HG02973 (cell line): ENCODE data around the gene C6orf118.

Experiments used
- ATAC-seq: cut with Tn5 transposase; IDR thresholded peaks from one replicate; pipeline ENCODE4 v1.9.1; 2021; ENCODE audit warnings: moderate library complexity; ENCODE audit not compliant: unreplicated experiment

Gene C6orf118

DNA sequence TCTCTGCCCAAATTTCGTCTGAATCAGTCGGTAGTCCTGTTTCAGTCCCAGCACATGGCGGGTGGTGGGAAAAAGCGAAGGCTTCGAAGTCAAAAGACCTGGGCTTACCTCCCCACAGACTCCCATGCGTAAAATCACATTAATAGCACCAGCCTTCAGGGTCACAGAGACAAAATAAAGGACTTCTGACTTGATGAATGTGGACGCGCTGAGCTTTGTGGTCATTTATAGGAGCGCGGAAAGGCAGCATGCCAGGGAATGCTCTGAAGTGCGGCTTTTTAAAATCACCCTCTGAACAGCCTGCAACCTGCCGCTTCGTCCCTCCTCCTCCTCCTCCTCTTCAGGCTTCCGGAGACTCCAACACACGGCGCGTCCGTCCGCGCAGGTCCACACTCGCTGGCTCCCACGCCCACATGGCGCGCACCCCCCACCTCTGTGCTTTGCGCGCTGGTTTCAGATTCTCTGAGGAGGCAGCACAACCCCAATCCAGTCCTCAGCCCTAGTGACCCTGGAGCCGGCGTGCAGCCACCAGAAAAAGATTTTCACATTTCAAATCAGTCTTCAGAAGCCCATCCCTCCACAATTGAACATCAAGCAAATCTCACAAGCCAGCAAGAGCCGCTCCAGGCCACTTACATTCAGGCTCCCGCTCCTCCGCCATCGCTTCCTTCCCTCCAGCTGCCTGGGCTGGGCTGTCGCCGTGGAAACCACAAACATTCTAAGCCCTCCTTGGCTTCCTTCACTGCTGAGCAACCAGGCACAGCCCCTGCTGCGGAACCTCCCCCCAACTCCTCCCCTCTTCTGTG, at the start of gene C6orf118:
TSS of gene C6orf118 (minus strand) at position 680 of the 806 bp plus-strand sequence. CDS start at position 661, 19 bp downstream.
- no peak for ATAC-seq

DNA sequence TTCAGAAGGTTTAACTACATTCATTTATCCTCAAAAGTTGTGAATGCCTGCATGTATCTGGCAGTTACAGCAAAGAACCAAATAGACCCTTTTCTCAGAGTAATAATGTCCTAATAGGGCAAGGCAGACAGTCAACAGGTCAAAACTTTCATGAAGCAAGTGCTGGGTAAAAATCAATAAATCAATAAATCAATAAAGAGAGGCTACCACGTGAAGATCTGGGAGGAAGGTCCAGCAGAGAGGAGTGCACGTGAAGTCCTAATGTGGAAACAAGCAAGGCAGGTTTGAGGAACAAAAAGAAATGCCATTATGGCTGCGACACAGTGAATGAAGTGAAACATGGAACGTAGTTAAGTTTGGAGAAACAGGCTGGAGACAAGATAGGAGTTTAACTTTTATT, 36.3 kb upstream of the C6orf118 start:
- ATAC-seq = no peak

DNA sequence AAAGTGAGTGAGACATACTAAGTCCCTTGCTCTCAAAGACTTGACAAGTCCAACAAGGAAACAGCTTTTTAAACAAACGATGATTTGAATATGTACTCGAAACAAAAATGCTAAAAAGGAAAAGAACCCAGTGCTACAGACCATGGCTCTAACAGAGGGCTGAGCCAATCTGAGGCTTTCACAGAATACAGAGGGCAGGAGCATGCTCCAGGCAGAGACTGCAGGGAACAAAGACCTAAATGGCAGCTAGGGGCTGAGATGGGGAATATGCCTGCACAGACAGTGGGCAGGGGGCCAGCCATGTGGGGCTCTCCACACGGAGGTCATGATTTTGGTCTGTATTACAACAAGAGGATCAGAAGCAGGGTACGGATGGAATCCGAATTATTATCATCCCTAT, 31.1 kb upstream of the C6orf118 start:
- ATAC-seq = no peak

DNA sequence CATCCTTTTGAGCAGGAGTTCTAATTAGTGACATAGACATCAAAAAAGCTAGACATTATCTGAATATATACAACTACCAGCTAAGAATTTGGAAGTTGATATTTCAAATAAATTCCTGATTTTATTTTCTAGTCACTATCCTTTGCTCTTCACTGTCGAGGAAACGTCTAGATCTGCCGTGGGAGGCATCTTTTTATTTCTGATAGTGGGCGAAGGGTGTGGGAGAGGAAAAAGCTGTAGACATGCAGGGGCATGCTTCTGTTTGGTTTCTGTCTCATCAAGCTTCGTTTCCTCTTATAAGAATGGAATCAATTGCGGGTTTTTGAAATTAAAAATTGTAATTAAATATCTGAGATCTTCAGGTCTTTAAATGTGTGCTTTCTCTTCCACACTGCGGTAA, 16.2 kb upstream of the C6orf118 start:
- no peak for ATAC-seq

DNA sequence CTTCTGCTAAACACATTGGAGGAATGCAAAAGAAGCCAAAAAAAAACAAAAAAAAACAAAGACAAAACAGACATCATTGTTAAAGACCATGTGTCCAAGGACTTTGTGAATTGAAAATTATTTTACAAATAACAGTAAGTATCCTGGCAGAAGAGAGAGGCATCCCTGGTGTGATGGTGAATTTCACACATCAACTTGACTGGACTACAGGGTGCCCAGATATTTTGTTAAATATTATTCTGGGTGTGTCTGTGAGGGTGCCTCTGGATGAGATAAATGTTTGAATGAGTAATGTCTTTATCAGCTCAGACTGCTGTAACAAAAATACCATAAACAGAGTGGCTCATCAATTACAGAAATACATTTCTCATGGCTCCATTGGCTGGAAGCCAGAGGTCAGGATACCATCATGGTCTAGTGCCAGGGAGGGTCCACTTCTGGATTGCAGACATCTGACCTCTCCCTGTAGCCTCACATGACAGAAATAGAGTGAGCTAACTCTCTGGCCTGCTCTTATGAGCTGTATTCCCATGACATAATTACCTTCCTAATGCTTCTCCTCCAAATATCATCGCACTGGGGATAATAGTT, 12.2 kb upstream of the C6orf118 start:
- no peak for ATAC-seq

DNA sequence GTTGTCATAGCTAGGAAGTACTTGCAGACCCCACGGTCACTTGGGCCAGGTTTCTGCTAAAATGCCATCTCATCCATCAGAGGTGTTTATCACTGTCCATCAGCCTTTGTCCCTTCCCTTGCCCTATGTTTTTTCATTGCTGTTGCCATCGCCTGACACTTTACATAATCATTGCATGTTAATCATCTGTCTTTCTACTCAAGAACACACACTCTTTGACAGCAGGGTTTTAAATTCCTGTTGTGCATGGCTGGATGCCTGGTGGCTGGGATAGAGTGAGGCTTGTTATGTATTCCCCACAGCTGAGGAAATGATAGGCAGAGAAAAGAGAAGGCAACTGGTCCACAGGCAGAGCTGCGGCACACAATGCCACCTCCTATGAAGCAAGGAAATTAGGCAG, 11.7 kb upstream of the C6orf118 start:
- no peak for ATAC-seq

DNA sequence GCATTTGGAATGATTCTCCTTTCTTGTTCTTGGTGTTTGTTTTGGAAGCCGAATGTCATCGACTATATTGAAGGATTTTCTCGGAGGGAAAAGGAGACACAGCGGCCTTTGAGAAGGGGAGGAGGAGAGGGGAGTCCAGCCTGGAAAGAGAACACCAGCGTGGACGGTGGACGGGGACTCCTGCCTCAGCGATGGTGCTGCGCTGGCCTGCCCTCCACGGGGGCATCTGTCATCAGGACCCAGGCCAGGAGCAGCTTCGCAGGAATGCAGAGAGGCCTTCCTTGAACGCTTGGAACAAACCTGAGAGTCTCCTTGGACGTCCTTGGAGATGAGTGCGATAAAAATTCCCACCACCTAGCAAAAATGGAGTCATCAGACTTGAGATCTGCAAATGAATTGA, 8.3 kb upstream of the C6orf118 start:
- ATAC-seq = no peak

DNA sequence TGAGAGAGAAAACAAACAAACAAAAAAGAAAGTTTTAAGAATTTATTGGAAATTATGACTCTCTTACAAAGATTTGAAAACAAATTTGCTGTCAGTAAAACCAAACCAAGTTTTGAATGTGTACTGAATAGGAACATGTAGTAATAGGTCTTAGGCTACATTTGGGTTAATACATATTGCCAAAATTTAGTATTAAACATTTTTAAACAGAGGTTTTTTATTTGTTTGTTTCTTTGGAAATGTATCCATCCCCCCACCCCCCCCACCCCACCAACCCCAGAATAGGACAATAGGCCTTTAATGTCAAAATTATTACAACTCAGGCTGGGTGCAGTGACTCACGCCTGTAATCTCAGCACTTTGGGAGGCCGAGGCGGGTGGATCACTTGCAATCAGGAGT, 2.5 kb downstream of the C6orf118 start:
- ATAC-seq = no peak

DNA sequence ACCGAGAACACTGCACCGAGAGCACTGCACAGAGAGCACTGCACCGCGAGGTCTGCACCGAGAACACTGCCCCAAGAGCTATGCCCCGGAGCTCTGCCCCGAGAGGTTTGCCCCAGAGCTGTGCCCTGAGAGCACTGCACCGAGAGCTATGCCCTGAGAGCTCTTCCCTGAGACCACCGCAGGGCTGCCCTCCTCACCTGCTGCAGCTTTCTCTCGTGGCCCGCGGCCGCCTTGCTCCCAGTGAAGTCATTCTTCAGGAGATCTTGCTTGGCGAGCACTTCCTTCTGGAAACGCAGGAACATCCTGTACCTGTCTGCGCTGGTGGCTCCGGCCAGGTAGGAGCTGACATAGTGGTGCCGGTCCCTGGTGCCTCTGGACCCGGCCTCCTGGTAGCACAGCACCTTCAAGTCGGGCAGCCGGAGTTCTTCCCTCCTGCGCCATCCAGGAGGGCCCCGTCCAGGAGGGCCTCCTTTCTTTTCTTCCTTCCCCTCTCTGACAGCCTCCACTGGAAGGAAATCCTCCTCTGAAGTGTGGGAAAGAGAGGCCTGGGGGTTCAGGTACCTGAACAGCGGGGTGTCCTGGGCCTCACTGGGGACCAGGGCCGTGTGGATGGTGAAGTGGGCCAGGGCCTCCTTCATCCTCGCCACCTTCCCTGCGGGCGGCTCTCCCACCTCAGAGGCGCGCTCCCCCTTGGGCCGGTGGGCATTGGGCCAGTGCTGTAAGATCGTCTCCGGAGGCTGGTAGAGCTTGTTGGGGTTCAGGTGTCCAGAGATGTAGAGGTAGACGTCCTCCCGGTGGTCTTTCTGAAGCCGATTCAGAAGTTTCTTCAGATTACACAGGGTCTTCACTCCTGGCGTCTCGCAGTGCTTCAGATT, 7.8 kb downstream of the C6orf118 start:
- ATAC-seq = no peak

DNA sequence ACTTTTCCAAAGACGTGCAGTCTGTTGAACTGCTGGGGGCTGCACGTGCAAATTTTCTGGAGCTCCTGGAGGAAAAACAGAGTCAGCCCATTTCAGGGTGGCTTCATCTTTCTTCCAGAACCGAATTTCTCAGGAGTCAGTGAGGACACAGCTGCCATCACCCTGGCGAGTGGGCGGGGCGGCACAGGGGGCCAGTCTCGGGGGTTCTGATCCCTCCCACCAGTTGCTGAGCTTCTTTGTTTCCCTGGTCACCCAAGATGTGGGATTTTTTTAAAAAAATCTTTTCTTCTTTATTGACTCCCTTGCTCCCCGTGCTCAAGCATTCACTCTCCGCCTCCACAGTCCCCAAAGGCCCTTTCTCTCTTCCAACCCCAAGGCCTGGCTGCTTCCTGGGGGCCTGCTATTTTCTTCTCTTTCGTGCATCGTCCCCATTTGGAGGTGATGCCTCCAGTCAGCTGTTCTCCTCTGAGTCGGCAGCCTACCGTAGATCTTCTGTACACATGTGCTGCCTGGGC, 8.9 kb downstream of the C6orf118 start:
- no peak for ATAC-seq

DNA sequence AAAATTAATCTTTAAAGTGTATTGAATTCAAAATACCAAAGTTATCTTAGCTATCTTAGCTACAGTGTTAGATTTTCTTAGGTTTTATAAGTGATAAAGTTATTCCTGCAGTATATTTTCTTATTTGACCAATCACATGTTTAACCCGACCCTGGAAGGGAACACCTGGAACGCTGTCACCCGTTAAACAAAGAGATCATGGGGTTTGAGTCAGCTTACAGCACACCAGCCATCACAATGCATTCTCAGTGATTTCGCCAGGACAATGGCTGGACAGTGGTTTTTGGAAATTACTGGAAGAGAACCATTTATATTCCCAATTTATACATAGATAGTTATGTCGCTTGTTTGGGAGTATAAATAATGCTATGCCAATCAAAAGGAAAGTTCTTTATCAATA, 10.5 kb downstream of the C6orf118 start:
- no peak for ATAC-seq

DNA sequence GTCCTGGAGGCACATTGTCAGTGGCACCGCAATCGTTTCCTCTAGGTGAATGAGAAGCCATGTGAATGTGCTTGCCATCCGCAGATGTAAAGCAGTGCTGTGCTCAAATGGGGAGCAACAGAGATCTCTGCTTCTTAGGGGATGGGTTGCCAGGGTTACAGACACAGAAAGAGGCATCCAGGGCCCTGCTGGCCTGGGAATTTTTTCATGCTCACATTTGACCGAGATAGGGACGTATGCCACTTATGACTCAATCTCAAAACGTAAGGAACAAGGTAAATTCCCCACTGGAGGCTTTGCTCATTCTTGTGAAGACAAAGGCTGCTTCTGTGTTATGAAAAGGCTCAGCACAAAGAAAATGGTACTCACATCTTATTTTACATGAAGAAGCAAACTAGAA, 11.0 kb downstream of the C6orf118 start:
- ATAC-seq = no peak

DNA sequence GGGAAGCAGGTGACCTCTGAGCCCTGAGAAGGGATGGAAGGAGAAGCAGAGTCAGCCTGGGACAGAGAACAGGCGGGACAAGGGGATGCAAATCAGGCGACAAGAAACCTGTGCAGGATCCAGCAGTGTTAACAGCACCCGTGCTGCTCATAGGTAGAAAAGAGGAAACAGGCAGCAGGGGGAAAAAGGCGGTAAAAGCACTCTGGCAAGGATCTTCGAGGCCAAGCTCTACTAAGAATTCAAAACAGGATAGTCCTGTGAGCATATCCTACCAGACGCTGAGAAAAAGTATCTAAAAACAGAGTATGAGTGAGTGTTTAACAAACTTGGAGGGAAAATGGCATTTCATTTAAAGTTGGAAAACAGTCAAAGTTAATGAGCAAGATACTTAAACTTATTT, 16.7 kb downstream of the C6orf118 start:
- no peak for ATAC-seq

DNA sequence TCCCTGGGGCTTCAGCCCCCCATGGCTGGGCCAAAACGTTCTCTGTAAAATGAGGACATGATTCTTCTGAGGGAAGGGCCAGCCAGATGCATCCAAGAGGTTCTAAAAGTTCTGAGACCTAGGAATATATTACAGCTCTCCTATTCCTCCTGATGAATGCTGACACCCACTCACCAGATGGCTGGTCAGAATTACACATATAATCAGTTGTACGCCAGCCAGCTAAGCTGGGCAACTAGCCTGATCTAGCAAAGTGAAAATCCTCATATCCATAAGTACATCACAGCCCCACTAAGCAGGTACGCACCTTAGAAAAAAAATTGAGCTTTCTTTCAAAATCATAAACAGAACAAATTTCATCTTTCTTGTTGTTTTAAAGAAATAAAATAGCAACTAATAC, 34.8 kb downstream of the C6orf118 start:
- no peak for ATAC-seq

DNA sequence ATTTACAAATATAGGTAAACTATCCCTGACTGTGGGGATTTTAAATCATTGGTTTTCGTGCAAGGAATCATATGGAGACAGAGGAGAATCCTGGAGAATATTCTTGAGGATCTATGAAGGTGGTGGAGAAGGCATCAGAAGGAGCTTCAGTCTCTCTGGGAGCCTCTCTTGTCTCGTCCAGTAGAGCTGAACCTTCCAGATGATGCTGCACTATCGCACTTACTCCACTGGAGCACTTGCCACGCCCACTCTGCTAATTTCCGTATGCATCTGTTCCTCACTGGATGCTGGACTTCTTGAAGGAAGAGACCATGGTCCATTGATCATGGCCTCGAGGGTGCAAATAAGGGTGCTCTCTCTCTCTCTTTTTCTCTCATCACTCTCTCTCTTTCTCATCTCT, 36.8 kb downstream of the C6orf118 start:
- no peak for ATAC-seq

DNA sequence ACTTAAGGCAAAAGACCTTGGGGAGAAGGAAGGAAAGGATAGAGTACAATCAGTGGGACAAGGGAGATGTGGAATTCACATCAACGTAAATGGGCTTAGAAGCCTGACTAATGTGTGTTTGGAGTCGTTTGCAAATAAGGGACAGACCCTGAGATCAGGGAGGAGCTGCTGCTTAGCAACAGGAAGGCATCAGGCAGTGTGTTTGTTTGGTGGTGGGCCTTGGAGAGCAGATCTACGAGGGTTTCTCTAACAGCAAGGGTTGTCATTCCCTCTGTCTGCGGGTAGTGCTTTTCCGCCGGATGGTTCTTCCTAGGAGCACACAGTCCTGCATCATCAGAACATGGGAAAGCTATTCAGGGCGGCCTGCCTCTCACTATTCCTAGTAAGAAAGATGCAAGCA, 40.4 kb downstream of the C6orf118 start:
- no peak for ATAC-seq

DNA sequence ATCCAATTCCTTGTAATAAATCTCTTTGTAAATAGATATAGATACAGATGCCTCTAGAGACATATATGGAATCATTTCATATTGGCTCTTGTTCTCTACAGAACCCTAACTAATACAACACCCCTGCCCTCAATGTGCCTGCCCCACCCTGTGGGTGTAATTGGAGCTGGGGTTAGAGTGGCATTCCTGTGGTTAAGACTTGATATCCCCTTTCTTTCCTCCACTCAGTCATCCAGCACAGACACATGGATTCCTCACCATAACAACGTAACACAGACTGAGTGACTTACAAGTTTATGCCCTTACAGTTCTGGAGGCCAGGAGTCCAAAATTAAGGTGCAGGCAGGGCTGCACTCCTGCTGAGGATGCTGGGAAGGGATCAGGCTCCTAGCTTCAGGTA, 42.8 kb downstream of the C6orf118 start:
- ATAC-seq = no peak

DNA sequence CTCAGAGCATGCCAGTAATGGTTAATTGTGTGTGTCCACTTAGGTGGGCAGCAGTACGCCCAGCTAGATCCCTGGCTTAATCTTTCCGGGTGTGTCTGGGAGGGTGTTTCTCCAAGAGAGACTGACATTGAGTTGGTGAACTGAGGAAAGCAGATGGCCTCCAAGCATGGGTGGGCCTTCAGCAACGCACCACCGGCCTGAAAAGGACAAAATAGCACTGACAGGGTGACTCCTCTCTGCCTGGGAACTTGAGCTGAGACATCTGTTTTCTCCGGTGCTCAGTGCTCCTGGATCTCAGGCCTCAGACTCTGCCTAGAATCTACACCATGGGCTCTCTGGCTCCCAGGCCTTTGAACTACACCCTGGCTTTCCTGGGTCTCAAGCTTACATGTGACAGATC, 43.2 kb downstream of the C6orf118 start:
- no peak for ATAC-seq

DNA sequence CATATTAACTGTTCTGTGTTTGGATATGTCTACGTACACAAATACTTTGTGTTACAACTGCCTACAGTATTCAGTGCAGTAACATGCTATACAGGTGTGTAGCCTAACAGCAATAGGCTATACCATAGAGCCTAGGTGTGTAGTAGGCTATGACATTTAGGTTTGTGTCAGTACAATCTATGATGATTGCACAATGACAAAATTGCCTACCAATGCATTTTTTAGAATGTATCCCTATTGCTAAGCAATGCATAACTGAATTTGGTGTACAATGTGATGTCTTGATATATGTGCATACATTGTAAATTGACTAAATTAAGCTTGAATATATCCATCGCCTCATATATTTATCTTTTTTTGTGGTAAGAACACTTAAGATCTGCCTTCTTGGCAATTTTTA, 48.9 kb downstream of the C6orf118 start:
- no peak for ATAC-seq

DNA sequence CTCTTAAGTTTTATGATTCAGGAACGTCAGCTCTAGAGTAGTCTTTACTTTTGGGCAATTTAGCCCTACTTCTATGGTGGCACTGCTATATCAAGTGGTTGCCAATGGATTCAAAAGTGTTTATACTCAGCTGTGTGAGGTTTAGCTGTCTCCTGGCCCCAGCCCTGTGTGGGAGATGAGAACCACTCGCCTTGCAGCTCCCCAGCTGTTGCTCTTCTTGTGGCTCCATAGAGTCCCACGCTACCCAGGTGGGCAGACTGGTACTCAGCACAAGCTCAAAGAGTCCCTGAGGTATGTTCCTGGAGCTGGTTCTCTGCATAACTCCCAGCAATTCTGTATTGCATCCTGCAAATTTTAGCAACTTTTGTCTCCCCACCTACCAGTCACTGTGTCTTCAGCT, 59.6 kb downstream of the C6orf118 start:
- ATAC-seq = no peak

DNA sequence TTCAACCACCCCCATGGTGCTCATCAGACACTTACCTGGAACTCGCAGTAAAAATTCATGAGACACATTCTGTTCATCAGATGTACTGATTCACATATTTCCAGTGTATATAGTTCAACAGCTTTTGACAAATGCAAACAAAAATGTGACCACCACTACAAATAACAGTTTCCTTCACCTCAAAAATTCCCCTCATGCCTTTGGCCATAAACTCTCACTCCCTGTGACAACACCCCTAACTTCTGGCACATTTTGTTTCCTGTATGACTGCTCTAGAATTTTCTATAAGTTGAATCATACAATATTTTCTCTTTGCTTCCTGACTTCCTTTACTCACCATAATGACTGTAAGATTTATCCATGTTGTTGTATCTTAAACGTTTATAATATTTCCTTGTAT, 63.7 kb downstream of the C6orf118 start:
- ATAC-seq = no peak

DNA sequence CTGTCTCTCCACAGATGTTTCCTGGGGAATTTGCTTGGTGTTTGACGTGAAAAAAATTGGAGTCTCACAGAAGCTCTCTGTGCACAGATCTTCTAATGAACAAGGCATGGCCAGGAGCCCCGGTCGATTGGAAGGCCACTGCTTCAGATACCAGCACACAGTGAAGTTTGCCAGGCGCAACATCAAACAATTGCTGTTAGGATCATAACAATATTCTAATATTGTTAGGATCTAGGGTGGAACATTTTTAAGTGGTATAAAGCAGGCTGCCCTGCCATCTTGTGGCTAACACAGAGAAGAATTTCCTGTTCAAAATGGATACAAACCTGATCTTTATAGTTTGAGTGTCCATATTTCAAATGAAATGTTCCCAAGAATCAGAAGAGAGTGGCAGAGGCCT, 64.1 kb downstream of the C6orf118 start:
- ATAC-seq = no peak
